H1 (cell line): Measurements from ENCODE around the gene CST11. TPM values are rescaled to one million over a fixed set of nuclear protein-coding genes. Genes with fewer than 3 reads are reported as not detected.

Experiments
- PHF8 ChIP-seq: fragments of 200-600 bp; sonication (generic); conservative IDR thresholded peaks from 2 replicates; pipeline ENCODE4 v1.7.1; 2012; ENCODE audit warnings: low read depth, mild to moderate bottlenecking, inconsistent platforms, low read length, moderate library complexity
- SP1 ChIP-seq: IDR thresholded peaks from 2 replicates; pipeline ENCODE4 v1.6.1; 2011; ENCODE audit warnings: low read depth, low read length
- polyA plus RNA-seq, 7 experiments: library from polyadenylated mRNA; depleted of rRNA in 3 of 7; stranded (reverse) in 5 of 7; unstranded in 2 of 7; fragments of >200 nt in 5 of 7; fragments of 200-250 nt in 2 of 7; gene quantifications; 1 replicate in 5 of 7; 2 replicates in 1 of 7; 4 replicates in 1 of 7; pipeline versions ENCODE4 v1.2.1 to v1.2.3, GENCODE V29; 2011 to 2013; ENCODE audit warnings: missing spikeins in 2 of 7, mixed read lengths in 2 of 7
- total RNA-seq: library from RNA; stranded (reverse); fragmentation: NEBNext Ultra II Directional; extraction: Animal tissue kit (Norgen Biotek cat#: 25700); gene quantifications from 2 replicates; pipeline ENCODE4 v1.2.1, GENCODE V29; 2021

The CST11 gene
- total and polyA plus RNA-seq, 2 of the 8 experiments (the other 6 are each of a cell fraction or from before 2014, with no cell fraction given), result 2.0 TPM; not detected in 1

DNA sequence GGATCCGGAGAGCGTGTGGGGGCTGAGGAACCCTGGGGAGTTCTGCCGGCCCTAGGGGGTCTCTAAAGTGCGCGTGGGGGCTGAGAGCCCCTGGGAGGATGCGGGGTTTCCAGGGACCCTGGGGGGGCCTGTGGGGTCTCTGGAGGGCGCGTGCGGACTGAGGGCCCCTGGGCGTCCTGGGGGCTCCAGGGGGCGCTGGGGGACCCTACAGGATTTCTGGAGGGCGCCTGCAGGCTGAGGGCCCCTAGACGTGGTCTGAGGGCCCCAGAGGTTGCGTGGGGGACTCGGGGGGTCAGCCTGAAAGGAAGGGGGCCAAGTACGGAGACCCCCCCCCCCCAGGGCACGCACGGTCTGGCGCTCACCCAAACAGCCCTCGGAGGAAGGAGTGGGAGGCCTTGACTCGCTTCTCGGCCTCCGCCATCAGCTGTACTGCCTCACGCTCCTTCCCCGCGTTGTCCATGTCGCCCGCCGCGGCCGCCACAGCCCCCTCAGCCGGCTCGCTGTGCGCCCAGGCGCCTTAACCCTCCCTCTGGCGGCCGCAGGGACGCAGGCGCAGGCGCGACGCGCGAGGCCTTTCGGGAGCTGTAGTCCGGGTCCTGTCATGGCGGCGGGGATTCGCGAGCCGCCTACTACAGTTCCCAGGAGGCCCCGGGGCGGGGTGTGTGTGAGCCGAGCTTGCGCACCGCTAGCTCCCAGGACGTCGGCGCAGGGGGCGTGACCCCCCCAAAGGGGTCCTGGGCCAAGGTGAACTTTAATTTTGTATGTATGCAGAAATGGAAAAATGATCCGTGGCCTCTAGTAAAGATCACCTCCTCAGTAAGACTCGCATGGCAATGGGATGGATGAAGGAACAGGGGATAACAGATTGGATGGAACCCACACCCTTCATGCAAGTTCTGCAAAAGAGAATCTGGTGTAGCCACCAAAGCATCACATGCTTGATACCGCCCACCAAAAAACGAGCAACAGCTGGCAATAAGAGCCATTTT, 31.4 kb downstream of the CST11 start, which contains the start of gene NAPB (continued):
- TF ChIP-seq SP1 (0 out of 2 replicates have a peak, but pooled peaks have one; percentile 39), PHF8 (peak; percentile 65; the same call in 1 of the 2 replicates)
